Measurements from ENCODE around the gene ARL10.
A peak's percentile ranks its signal among the peaks of the same experiment; 100 is the strongest.

Gene ARL10

GRCh38 chr5:176361437-176362232 is 3.7 kb upstream of the ARL10 start, which contains the start of gene KIAA1191:
Gene KIAA1191 (minus strand): TSS chr5:176361764. CDS start chr5:176359508, 2,256 bp downstream.
- peak; percentile 86 for DNase-seq (ENCODE audit: low read depth)
- TF ChIP-seq, protein P1, sequence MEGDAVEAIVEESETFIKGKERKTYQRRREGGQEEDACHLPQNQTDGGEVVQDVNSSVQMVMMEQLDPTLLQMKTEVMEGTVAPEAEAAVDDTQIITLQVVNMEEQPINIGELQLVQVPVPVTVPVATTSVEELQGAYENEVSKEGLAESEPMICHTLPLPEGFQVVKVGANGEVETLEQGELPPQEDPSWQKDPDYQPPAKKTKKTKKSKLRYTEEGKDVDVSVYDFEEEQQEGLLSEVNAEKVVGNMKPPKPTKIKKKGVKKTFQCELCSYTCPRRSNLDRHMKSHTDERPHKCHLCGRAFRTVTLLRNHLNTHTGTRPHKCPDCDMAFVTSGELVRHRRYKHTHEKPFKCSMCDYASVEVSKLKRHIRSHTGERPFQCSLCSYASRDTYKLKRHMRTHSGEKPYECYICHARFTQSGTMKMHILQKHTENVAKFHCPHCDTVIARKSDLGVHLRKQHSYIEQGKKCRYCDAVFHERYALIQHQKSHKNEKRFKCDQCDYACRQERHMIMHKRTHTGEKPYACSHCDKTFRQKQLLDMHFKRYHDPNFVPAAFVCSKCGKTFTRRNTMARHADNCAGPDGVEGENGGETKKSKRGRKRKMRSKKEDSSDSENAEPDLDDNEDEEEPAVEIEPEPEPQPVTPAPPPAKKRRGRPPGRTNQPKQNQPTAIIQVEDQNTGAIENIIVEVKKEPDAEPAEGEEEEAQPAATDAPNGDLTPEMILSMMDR (conservative IDR thresholded peaks at IDR 0.05; ENCODE audit: control insufficient read depth, insufficient read depth, low read depth, low read length) = peak; percentile 4
- peak within 1 kb of the TSS; percentile 94 for H3K4me3 ChIP-seq (ENCODE audit: control insufficient read depth, low read depth, low read length)

DNA sequence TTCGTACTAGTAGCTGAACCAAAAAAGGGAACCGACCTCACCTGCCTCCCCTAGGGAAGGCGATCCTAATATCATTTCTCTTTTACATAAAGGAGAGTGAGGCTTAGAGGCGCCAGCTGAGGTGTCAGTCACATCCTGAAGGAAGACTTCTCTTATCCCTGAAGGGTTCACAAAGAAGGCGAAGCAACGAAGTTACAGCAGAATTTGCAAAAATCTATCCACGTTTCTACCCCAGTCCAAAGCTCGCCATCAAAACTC is 3.1 kb upstream of the ARL10 start:
- H3K4me3 ChIP-seq (ENCODE audit: control insufficient read depth, low read depth, low read length) = peak overlapping the region; percentile 94
- TF ChIP-seq, protein P1 (conservative IDR thresholded peaks at IDR 0.05; ENCODE audit: control insufficient read depth, insufficient read depth, low read depth, low read length) = no peak
- DNase-seq (ENCODE audit: low read depth) = no peak

DNA sequence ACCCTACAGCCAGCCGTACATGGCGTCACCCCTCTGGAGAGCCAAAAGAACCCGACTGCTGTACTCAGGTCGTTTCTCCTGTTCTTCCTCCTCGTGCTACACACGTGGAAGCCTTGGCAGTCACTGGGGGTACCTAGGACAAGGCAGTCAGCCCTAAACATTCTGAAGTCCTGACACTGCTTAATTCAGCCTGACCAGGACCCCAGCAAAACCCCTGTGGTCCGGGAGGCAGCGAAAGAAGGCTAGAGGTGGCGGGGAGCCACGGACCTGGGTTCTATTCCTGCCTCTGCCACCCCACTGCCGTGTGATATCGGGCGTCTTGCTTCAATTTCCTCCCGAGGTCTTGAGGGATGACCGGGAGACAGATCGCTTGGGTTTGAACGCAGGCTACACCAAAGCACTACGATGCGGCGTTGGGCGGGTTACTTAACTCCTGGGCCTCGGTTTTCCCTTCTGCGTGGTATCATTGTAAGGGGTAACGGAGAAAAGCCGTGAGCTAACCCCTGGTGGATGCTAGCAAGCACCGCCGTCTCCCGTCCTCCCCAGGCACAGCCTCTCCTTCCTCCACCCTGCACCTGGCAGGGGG is 429 bp upstream of the ARL10 start:
- peak; percentile 20 for DNase-seq (ENCODE audit: low read depth)
- H3K4me3 ChIP-seq (ENCODE audit: control insufficient read depth, low read depth, low read length) = peak overlapping the region; percentile 57
- TF ChIP-seq, protein P1 (conservative IDR thresholded peaks at IDR 0.05; ENCODE audit: control insufficient read depth, insufficient read depth, low read depth, low read length) = no peak

- no peak for DNase-seq (ENCODE audit: low read depth)
- TF ChIP-seq, protein P1 (conservative IDR thresholded peaks at IDR 0.05; ENCODE audit: control insufficient read depth, insufficient read depth, low read depth, low read length) = no peak
- peak overlapping the region; percentile 57 for H3K4me3 ChIP-seq (ENCODE audit: control insufficient read depth, low read depth, low read length)
Observed at GRCh38 chr5:176366232-176366894, 1.1 kb downstream of the ARL10 start.

- no peak overlapping the region for H3K4me3 ChIP-seq (ENCODE audit: control insufficient read depth, low read depth, low read length)
- no peak for DNase-seq (ENCODE audit: low read depth)
- TF ChIP-seq, protein P1 (conservative IDR thresholded peaks at IDR 0.05; ENCODE audit: control insufficient read depth, insufficient read depth, low read depth, low read length) = no peak
Observed at GRCh38 chr5:176368726-176369125, 3.4 kb downstream of the ARL10 start.

GRCh38 chr5:176369934-176370711 is 4.8 kb downstream of the ARL10 start:
- TF ChIP-seq, protein P1 (conservative IDR thresholded peaks at IDR 0.05; ENCODE audit: control insufficient read depth, insufficient read depth, low read depth, low read length) = no peak
- H3K4me3 ChIP-seq (ENCODE audit: control insufficient read depth, low read depth, low read length) = no peak overlapping the region
- no peak for DNase-seq (ENCODE audit: low read depth)

All from fibroblast of mammary gland (primary cell).